Mammary epithelial cell (primary cell): ENCODE measurements around the gene KIRREL3.

Experiments
- CTCF ChIP-seq, 2 donors: IDR thresholded peaks in 1 of 2; conservative IDR thresholded peaks in 1 of 2; 2 replicates each; pipeline ENCODE4 v1.5.1; 2011 to 2012; ENCODE audit warnings: inconsistent platforms in 2 of 2, low read length in 2 of 2, mild to moderate bottlenecking in 2 of 2, control low read depth in 1 of 2, low read depth in 1 of 2; ENCODE audit not compliant: insufficient read depth in 1 of 2; ENCODE audit errors: extremely low read depth in 1 of 2
- EZH2 ChIP-seq: IDR thresholded peaks from 2 replicates; pipeline ENCODE4 v1.6.1; 2012; ENCODE audit warnings: low read length, inconsistent platforms, borderline replicate concordance

- TF ChIP-seq CTCF (conservative IDR thresholded peaks at IDR 0.05 in 1 of 2, IDR thresholded peaks at IDR 0.05 in 1 of 2; ENCODE audit: extremely low read depth in 1 of 2, insufficient read depth in 1 of 2, low read depth in 1 of 2, low read length in 2 of 2) = no peak
- TF ChIP-seq EZH2 = no peak
Observed at GRCh38 chr11:126843096-126843495, 157.5 kb downstream of the KIRREL3 start.
